HTERT RPE-1 (cell line): ENCODE measurements around the gene SND1.
"Not testable (repeated sequence)": the region's sequence is repeated elsewhere in the genome, so short reads cannot be mapped to it uniquely, and the experiment has no call there.

Source experiments
- in situ Hi-C: fragments of 300-500 bp; cut with MboI; formaldehyde crosslinking; loops from 4 replicates; pipeline ENCODE4 v1.14.3; 2020; ENCODE audit warnings: low sequenced_read_pairs

The SND1 gene

DNA sequence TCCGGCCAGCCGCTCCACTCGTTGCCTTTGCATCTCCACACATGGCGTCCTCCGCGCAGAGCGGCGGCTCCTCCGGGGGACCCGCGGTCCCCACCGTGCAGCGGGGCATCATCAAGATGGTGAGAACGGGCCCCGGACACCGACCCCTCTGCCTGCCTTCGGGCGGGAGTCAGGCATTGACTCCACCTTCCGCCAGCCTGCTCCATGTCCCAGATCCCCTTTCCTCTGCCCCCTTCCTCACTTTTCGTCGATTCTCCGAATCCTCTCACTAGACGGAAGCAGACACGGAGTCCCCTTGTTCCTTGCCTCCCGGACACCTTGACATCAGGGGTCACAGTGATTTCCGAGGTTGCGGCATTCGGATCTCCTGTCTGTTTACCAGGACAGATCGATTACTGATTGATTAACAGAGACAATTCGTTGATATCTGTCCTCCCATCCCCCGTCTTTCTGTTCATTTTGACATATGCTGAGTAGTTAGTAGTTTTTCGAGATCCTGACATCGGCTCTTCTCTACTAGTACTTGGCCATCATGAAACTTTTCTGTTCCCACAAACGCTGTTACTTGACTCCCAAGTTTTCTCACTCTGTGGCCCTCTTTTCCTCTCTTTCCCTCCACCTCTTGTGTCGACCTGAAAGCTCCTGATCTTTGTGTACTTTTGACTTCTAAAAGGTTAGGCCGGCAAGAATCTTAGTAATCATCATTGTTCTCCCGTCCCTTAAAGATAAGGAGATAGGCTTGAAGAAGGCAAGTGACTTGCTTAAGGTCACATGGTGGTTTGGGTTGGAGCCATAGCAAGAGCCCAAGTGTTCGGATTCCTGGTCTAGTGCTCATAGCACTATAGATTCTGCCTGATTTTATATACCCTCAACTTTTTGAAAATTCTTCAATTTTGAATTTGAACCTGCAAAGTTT, 597 bp downstream of the SND1 start:
- in situ Hi-C loops: no loop called here

DNA sequence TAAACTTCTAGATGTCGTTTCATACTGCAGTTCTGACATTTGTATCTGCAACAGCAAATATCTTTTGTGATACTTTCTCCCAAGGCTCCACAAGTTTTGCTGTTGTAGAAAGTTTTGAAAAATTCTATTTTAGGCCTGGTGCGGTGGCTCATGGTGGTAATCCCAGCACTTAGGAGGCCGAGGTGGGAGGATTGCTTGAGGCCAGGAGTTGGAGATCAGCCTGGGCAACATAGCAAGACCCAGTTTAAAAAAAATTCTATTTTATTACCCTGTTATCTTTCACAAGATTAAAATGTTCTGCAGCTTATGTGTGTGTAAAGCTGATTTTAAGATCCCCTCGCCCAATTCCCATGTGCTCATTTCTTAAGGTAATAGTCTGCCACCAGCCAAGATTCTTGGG, 1.4 kb downstream of the SND1 start:
- in situ Hi-C loops: no loop called here

DNA sequence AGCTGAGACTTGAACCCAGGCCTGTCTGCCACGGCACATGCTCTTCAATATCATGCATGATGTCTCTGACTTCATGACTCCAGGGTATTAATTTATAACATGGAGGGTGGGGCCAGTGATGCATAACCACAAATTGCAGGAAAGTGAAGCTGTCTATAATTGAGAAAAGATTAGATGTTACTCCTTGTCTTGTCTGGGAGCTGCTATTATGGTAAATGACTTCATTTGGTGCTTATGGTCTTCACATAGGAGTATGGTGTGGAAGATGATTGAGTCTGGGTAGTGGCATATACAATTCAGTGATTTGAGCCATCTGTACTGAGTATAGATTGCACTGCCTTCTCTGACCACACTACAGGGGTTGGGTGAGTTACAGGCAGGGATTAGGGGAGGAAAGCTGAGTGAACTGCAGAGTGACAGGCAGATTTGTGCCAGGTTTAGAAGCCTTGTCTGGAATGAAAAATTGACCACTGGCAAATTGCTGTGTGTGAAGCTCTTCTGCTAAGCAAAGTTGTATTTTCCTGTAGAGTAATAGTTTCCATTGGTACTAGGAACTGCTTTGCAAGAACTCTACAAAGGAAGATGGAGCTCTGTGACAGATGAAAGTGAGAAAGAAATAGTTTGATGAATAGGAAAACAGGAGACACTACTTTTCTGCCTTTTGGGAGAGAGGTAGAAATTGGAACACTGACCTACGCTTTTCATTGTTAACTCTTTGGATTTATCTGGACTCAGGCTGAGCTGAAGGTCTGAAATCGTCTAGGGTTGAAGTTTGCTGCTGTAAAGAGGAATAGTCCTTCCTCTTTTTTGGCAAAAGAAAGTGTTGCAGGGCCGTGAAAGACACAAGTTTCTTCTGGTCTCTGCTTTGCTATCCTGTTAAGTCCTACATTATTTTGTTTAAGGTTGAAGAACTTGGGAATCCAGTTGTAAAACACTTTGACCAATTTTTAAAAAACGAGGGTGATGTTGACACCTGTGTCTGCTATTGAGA, 2.7 kb downstream of the SND1 start:
- in situ Hi-C loops: no loop called here

DNA sequence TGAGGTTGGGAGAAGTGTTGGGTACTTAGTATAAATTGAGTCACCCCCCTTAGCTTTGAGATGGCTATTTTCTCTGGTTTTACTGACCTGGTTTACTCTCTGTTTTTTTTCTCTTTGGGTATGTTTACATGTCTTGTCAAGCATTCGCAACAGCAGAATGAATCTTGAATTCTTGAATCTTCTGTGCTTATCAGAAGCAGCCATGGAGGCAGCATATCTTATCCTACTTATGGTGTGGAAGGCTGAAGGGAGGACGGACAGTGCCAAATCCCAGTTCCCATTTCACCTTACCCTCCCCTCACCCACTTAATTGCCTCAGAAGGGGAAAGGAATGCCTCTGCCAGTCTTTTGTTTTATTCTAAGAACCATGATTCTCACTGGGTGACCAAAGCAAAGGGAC, 3.7 kb downstream of the SND1 start:
- in situ Hi-C loops: no loop called here

DNA sequence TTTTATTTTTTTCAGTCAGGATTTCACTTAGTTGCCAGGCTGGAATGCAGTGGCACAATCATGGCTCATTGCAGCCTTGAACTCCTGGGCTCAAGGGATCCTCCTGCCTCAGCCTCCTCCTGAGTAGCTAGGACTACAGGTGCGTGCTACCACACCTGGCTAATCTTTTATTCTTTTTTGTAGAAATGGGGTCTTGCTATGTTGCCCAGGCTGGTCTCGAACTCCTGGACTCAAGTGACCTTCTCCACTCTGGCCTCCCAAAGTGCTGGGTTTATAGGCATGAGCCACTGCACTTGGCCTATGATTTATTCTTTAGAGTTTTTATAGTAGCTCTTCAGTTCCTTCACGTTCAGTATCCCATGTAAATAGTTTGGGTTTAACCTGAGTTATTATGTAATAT, 5.5 kb downstream of the SND1 start:
- in situ Hi-C loops: no loop called here

DNA sequence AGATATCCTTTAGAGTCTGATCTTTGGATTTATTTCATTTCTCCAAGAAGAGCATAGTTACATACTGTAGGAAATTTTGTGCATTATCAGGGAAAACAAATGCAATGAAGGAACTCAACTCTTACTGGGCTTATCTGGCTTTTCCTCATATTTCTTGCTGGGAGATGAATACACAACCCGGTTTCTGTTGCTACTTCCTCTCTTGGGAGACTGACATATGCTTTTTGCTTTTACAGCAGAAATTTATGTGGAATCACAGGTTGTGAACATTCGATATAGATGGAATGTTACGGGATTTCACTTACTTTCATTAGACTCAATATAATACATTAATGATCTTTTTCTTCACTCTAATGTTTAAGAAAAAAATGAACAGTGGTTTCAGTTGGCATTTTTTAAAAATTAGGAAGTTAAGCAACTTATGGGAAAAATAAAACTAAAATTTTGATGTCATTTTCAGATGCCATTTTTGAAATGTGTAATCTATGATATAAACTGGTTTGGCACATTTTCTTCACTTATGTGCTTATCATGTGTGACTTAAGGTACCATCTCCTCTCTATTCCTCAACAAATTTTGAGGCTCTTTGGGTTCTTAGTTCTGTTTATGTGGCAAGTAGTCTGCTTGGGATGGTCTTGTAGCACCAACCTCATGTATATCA, 7.1 kb downstream of the SND1 start:
- in situ Hi-C loops: no loop called here

DNA sequence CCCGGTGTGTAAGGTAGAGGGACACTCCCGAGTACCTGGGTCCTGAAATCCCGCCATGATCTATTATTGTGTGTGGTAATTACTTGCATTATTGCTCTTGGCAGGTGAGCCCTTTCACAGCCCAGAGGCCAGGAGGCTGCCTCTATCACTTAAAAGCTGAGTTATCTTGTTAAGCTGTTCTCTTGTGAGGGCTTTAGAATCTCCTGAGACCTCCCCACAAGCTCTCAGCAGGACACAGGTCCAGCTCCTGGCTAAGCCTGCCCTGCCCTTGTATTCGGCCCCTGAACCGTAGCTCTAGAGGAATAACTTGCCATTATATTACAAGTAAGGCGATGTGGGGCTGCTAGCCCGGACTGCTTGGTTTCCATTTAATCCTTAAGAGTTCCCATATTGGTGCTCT, 13.9 kb downstream of the SND1 start:
- in situ Hi-C loops: no loop called here

DNA sequence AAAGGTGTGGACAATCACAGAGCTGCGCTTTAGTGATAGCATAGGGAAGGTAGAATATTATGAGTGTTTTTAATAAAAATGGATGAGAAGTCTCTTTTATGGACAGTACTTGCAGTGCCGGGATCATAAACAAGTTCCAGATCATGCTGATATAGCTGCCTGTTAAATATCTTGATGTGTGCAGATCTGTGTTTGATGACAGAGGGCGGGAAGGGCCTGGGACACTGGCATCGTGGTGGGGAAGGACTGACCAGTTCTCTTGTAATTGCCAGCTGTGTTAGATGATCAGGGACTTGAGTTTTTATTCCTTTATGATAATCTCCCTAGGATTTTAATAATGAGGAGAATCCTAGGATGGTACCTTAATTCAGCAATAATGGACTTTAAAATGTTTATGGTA, 14.6 kb downstream of the SND1 start:
- in situ Hi-C loops: no loop called here

DNA sequence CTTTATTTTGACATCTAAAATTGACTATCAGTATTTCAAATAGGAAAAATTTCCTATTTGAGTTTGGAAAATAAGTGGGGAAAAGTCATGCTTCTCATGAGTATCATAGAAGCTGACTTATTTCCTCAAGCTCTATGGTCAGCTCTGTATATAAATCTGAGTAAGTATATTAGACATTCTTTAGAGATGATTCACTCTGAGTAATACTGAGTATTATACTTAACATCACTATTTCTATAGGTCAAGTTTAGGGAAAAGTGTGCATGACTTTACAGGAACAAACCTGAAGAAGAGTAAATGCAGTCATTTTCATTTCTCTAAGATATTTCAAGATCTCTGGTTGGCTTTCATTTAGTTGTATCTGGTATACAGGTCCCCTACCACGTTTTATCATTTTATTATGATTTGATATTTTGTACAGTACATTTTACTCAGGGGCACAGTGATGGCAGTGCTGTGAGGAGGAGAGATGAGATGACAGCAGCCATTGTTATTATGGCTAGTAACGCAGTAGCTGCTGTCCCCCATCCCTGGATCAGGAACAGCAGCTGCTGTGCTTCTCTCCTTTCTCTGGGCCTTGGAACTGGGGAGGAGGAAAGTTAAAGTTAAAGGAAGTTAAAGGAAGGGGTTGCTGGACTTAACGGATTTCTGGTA, 15.2 kb downstream of the SND1 start:
- in situ Hi-C loops: no loop called here

DNA sequence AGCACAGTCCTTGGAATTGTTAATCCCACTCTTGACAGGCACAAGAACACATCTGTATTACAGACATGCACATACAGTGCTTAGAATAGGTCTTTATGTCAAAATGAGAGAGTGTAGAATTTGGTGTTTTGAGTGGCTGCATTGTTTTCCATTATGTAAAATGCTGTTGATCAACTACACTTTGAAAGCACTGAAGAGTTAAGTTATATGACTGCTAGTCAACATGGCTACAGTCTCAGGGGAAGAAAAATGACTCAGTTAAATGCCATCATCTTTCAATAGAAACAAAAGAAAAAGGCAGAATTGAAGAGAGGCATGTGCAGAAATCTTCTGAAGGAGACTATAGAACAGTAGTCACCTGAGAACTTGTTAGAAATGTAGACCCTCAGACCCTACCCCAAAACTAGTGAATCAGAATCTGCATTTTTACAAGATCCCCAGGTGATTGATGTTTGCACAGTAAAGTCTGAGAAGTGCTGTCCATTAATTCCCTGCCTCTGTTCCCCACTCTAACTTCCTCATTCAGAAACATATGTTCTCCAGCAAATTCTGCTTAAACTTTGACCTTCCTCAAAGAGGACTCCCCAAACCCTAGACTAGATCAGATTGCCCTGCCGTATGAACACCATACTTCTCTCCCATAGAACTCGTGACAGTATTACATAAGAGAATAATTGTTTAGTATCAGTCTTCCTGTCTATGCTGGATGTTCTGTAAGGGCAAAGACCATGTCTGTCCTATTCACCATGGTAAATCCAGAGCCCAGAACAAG, 16.0 kb downstream of the SND1 start:
- in situ Hi-C loops: no loop called here

DNA sequence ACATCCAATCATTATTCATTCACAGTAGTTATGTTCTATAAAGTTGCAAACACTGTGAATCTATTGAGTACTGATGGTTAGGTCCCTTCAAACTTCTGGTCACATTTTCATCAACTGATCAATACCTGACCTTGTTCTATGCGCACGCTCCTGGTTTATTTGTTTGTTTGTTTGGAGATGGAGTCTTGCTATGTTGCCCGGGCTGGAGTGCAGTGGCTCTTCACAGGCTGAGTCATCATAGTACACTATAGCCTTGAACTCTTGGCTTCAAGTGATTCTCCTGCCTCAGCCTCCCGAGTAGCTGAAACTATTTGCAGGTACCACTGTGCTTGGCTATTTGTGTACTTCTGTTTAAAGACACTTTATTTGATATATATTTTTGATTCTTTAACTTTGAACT, 19.3 kb downstream of the SND1 start:
- in situ Hi-C loops: no loop called here

DNA sequence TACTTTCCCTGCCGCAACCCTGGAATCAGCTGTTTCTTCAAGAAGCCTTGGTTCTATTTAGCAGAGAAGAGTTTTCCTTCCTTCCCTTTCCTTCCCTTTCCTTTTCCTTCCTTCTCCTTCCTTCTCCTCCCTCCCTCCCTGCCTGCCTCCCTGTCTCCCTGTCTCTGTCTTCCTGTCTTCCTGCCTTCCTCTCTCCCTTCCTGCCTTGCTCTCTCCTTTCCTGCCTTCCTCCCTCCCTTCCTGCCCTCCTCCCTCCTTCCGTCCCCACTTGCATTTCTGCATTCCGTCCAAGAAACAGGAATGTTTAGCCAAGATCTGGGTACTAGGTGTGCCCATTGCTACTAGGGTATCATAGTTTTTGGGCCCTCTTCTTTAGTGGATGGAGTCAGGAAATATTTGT, 21.9 kb downstream of the SND1 start:
- in situ Hi-C loops: no loop called here

DNA sequence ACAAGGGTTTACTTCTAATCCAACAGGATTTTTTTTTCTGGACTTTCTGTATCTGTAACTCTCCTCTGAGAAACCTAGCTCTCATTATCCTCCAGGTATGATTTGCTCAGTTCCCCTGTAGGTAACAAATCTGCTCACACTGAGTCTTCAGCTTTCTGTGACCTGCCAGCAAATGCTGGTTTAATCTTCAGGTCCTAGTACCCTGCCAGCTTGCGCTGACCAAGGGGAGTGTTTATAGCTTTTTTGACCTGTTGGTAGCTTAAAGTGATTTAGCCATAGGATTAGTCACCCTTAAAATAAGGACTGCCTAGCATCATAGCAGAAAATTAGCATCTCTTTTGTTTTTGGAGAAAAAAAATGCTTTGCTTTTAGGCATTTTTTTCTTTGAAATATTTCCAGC, 22.4 kb downstream of the SND1 start:
- in situ Hi-C loops: no loop called here

DNA sequence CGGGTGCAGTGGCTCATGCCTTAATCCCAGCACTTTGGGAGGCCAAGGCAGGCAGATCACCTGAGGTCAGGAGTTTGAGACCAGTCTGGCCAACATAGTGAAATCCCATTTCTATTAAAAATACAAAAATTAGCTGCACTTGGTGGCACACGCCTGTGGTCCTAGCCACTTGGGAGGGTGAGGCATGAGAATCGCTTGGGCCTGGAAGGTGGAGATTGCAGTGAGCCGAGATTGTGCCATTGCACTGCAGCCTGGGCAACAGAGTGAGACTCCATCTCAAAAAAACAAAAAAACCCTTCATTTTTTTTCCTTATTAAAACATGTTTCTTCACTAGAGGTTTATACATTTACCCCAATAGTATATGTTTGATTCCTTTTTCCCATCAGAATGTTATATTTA, 22.9 kb downstream of the SND1 start:
- in situ Hi-C loops: not testable (repeated sequence)

DNA sequence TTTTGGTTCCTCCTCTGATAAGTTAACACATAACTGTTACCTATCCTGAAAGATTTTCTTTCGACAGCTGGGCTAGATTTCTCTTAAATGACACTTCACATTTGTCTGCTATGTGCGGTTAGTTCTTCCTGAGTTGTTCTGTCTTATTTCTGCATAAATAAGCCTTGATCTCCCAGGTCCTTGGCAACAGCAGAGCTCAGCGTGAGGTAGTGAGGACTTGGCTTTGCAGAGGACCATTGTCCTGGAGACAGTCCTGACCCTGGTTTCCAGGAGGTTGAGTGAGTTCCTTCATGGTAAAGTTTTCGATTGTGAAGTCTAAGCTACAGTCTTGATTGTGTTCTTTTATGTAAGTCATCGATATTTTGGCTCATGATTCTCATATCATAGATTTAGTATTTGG, 23.7 kb downstream of the SND1 start:
- in situ Hi-C loops: no loop called here

DNA sequence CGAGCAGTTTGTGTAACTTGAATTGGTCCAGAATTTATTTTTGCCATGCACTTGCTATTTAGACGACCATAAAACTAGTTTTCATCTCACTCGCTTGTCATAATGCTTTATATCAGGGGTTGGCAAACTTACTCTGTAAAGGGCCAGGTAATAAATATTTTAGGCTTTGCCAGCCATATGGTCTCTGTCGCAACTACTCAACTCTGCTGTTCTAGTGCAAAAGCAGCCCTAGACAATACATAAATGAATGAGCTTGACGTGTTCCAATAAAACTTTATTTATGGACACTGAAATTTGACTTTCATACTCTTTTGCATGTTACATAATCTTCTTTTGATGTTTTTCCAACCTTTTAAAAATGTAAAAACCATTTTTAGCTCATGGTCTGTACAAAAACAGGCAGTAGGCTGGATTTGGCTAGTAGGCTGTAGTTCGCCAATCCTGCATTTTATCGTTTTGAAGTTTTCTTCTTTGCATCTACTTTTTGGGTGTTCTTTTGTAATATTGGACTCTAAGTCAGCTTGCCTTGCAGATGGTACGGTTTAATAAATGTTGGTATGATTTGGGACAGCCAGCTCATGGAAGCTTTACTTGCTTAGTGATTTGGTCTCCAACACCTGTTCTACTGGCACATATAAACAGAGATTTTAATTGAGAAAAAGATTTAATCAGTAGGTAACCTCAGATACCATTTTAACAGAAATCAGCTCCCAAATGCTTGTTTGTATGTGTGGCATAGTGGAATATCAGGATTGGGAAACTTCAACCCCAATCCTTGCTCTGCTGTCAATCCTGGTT, 25.6 kb downstream of the SND1 start:
- in situ Hi-C loops: no loop called here

DNA sequence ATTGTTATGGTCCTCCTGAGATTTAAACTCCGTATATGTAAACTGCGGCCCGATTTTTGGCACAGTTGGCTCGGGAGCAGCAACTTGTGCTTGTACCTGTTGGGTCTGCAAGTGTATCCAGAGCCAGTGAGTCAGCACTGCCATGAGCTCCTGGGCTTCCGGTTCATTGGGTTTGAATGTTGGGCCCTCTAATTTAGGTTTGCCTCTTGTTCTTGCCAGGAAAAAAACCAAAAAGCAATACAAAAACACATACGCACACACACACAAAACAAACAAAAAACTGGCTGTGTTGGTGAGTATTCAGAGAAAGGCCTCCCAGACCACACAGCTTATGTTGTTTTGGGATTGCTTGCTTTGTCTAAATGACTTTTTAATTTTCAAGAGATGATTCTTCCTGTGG, 26.3 kb downstream of the SND1 start:
- in situ Hi-C loops: no loop called here

DNA sequence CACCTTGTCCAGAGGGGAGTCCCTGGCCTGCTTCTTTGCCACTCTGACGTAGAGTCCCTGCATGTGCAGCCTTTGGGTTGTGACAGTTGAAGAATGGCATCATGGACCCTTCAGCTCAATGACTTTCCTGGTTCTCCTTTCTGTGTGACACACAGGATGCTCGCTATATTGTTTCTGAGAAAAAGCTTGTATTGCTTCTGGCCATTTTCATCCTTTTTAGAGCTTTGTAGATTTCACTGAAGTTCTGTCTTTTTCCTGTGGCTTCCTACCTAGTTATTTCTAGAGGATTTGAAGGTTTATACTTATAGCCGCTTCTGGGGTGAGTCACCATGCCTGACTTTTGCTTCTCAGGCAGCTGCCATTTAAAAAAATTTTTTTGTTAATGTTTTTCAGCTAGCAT, 27.0 kb downstream of the SND1 start:
- in situ Hi-C loops: no loop called here

DNA sequence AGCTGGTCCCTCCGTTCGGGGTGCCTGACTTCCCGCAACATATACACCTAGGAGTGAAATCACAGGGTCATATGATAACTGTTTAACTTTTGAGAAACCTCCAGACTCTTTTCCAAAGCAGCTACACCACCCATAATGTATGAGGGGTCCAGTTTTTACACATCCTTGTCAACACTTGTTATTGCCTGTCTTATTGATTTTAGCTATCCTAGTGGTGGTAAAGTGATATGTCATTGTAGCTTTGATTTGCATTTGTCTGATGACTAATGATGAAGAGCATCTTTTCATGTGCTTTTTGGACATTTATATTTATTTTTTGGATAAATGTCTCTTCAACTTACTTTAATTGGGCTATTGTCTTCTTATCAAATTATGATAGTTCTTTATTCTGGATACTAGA, 29.0 kb downstream of the SND1 start:
- in situ Hi-C loops: no loop called here
